ENCODE measurements around the gene BEX5. TPM values are rescaled to one million over a fixed set of nuclear protein-coding genes. Genes with fewer than 3 reads are reported as not detected.
"Not testable (repeated sequence)": the region's sequence is repeated elsewhere in the genome, so short reads cannot be mapped to it uniquely, and the experiment has no call there.

The BEX5 gene
- under 1 TPM in 1 of 4 donors, not detected in 3; 0.46 TPM for total RNA-seq

DNA sequence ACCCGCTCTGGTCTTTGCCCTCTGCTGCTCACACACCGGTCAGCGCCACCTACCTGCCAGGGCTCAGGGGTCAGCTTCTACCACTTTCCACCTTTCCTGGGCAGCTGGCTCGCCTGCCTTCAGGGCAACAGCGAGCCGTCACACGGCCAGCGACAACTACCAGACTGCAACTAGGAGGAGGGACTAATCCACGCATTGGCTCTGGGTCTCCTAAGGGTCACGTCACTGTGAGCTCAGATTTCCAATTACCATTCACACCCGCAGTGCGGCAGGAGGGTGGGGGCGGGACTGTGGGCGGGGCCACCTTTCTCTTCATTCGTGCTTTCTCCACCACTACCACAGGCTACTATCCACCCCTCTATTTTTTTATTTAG is at the start of gene BEX5:
Gene BEX5, minus strand, starts transcription at position 172 of the 374 bp plus-strand sequence. CDS start 1,712 bp downstream, outside the sequence.
- in situ Hi-C loops (cut with MboI; ENCODE audit: low sequenced_read_pairs in 4 of 4), result no loop called here
- H3K27ac ChIP-seq, result no peak within 1 kb of the TSS
- TF ChIP-seq CTCF (IDR thresholded peaks at IDR 0.05 in 4 of 5, conservative IDR thresholded peaks at IDR 0.05 in 1 of 5) (no peak), POLR2A (IDR thresholded peaks at IDR 0.05) (peak in 1 of 2 donors; percentile 9)

GRCh38 chrX:102185967-102186720 is 30.4 kb upstream of the BEX5 start:
- no peak overlapping the region for H3K4me3 ChIP-seq
- no peaks in the 10 kb centered on the region for H3K27me3 ChIP-seq
- H3K4me1 ChIP-seq, result no peaks in the 10 kb centered on the region
- H3K27ac ChIP-seq, result no peak overlapping the region
- no peaks in the 10 kb centered on the region for H3K36me3 ChIP-seq
- DNase-seq, result no peak
- ATAC-seq, result no peak
- in situ Hi-C loops (cut with MboI; ENCODE audit: low sequenced_read_pairs in 4 of 4) (no loop called here), intact Hi-C loops (cut with DNase I; ENCODE audit: low total_unique reads) (no loop called here)
- no peak for TF ChIP-seq CTCF (IDR thresholded peaks at IDR 0.05 in 4 of 5, conservative IDR thresholded peaks at IDR 0.05 in 1 of 5)
- no peak for TF ChIP-seq POLR2A (IDR thresholded peaks at IDR 0.05)
- peaks cover 0 to 4% (median 0%) of the 10 kb centered on the region in 3 donors for H3K9me3 ChIP-seq

More for the DNA sequence above, at the start of gene BEX5:
- Histone ChIP-seq H3K4me3 (peak within 1 kb of the TSS; percentile 12 to 42 (median 32)), H3K4me1 (no peaks in the 10 kb centered on the region), H3K36me3 (no peaks in the 10 kb centered on the region), H3K27me3 (peaks cover 0 to 5% (median 0%) of the 10 kb centered on the region in 3 donors), H3K9me3 (no peaks in the 10 kb centered on the region)
- ATAC-seq (peak in 1 of 2 donors; percentile 58), DNase-seq (peak in 1 of 2 donors; percentile 4)
- intact Hi-C loops (cut with DNase I; ENCODE audit: low total_unique reads), result no loop called here

GRCh38 chrX:102154900-102155805 is 624 bp downstream of the BEX5 start:
- H3K4me3 ChIP-seq, result peak overlapping the region; percentile 12 to 42 (median 32)
- no peaks in the 10 kb centered on the region for H3K36me3 ChIP-seq
- no peaks in the 10 kb centered on the region for H3K9me3 ChIP-seq
- peaks cover 0 to 5% (median 0%) of the 10 kb centered on the region in 3 donors for H3K27me3 ChIP-seq
- no peak overlapping the region for H3K27ac ChIP-seq
- in situ Hi-C loops (cut with MboI; ENCODE audit: low sequenced_read_pairs in 4 of 4), result no loop called here
- no peak for TF ChIP-seq POLR2A (IDR thresholded peaks at IDR 0.05)
- TF ChIP-seq CTCF (IDR thresholded peaks at IDR 0.05 in 4 of 5, conservative IDR thresholded peaks at IDR 0.05 in 1 of 5), result no peak
- intact Hi-C loops (cut with DNase I; ENCODE audit: low total_unique reads), result no loop called here
- ATAC-seq (no peak), DNase-seq (no peak)
- H3K4me1 ChIP-seq, result no peaks in the 10 kb centered on the region

DNA sequence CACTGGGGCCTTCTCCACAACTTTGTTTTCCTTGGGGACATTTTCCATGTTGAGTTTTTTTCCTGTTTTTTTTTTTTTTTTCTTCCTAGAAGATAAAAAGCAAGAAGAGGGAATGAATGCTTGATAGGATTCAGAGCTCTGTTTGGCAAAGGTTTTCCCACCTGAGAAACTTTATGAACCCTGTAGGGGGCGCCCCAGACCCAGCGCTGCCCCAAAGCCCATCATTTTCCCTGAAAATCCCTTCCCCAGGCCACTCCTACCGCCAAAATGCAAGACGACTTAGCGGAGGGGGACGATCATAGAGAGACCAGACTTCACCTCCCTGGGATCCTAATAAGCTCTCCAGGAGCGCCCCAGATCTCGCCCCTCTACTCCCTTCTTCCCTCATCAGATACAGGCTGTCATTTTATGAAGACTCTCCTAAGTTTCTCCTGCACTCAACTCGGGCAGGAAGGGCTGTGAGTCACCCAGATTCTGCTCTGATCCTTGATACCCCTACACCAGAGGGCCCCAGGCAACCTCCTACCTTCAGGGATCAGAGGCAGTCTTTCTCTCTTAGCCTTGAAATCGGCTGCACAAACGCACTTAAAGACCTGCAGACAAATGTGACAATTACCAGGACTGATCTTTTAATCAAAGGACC is 1.4 kb downstream of the BEX5 start:
- H3K4me3 ChIP-seq, result no peak overlapping the region
- in situ Hi-C loops (cut with MboI; ENCODE audit: low sequenced_read_pairs in 4 of 4) (no loop called here), intact Hi-C loops (cut with DNase I; ENCODE audit: low total_unique reads) (no loop called here)
- DNase-seq, result no peak
- H3K36me3 ChIP-seq, result no peaks in the 10 kb centered on the region
- peaks cover 0 to 5% (median 0%) of the 10 kb centered on the region in 3 donors for H3K27me3 ChIP-seq
- no peak for ATAC-seq
- no peak overlapping the region for H3K27ac ChIP-seq
- no peaks in the 10 kb centered on the region for H3K9me3 ChIP-seq
- TF ChIP-seq POLR2A (IDR thresholded peaks at IDR 0.05), result no peak
- peak in 1 of 5 experiments; percentile 9 for TF ChIP-seq CTCF (IDR thresholded peaks at IDR 0.05 in 4 of 5, conservative IDR thresholded peaks at IDR 0.05 in 1 of 5)
- no peaks in the 10 kb centered on the region for H3K4me1 ChIP-seq

- ATAC-seq; in situ Hi-C loops (cut with MboI; ENCODE audit: low sequenced_read_pairs in 4 of 4); H3K4me3 ChIP-seq; H3K27ac ChIP-seq; H3K4me1 ChIP-seq; intact Hi-C loops (cut with DNase I; ENCODE audit: low total_unique reads); DNase-seq; H3K27me3 ChIP-seq; H3K9me3 ChIP-seq; H3K36me3 ChIP-seq: not testable (repeated sequence)
These were observed 13.5 kb downstream of the BEX5 start, which contains the start of gene TCEAL6 for GRCh38 chrX:102142274-102142673. Gene TCEAL6 (minus strand): TSS chrX:102142481.

DNA sequence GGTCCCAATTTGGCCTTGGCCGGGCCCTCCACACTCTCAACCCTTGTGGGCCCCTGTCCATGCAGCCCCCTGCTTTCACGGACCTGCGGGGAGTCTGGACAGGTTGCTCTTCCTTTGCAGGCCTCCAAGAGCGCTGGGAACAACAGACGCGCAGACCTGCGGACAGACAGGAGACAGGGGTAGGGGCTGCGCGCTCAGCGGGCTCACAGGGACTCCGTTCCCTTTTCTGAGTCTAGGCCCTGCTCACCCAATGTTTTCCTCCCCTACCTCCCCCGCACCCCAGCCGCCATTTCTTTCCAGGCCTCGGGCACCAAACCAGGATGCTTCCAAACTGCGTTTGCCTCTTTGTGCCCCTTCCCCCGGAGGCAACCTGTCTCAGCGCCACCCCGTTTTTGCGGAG is 14.1 kb downstream of the BEX5 start:
- H3K4me3 ChIP-seq; intact Hi-C loops (cut with DNase I; ENCODE audit: low total_unique reads); H3K27ac ChIP-seq; H3K36me3 ChIP-seq; ATAC-seq; H3K4me1 ChIP-seq; DNase-seq; H3K27me3 ChIP-seq; in situ Hi-C loops (cut with MboI; ENCODE audit: low sequenced_read_pairs in 4 of 4); H3K9me3 ChIP-seq: not testable (repeated sequence)

DNA sequence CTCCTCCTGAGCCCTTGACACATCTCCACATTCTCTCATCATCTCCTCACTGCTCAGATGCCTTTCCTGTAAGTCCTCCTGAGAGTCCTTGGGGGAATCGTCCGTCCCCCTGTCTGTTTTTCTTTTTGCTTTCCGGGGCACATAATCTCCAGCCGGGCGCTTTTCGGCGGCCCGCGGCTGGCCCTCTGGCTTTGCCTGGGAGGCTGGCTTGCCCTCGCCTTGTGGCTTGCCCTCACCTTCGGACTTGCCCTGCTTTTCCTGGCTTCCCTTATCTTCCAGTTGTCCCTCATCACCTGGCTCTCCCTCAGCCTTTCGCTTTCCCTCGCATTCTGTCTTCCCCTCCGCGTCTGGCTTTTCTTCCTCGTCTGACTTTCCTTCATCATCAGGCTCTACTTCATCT is 14.9 kb downstream of the BEX5 start:
- intact Hi-C loops (cut with DNase I; ENCODE audit: low total_unique reads); H3K9me3 ChIP-seq; H3K4me1 ChIP-seq; ATAC-seq; H3K4me3 ChIP-seq; in situ Hi-C loops (cut with MboI; ENCODE audit: low sequenced_read_pairs in 4 of 4); H3K27me3 ChIP-seq; H3K36me3 ChIP-seq; DNase-seq; H3K27ac ChIP-seq: not testable (repeated sequence)

All from gastrocnemius medialis (tissue), 4 donors.